ENCODE data around the gene STAG1.
"Not testable (repeated sequence)": the region's sequence is repeated elsewhere in the genome, so short reads cannot be mapped to it uniquely, and the experiment has no call there.

Gene STAG1

GRCh38 chr3:136708333-136708985 lies 43.7 kb downstream of the STAG1 start:
- H3K4me3 ChIP-seq (ENCODE audit: low read depth, low read length) = no peak overlapping the region

- no peak overlapping the region for H3K4me3 ChIP-seq (ENCODE audit: low read depth, low read length)
Measured at GRCh38 chr3:136703429-136703828, 48.7 kb downstream of the STAG1 start.

- H3K4me3 ChIP-seq (ENCODE audit: low read depth, low read length) = no peak overlapping the region
Measured at GRCh38 chr3:136699271-136699828, 52.8 kb downstream of the STAG1 start.

GRCh38 chr3:136698361-136698760 lies 53.8 kb downstream of the STAG1 start:
- no peak overlapping the region for H3K4me3 ChIP-seq (ENCODE audit: low read depth, low read length)

GRCh38 chr3:136696797-136697196 lies 55.4 kb downstream of the STAG1 start:
- H3K4me3 ChIP-seq (ENCODE audit: low read depth, low read length) = no peak overlapping the region

- H3K4me3 ChIP-seq (ENCODE audit: low read depth, low read length) = no peak overlapping the region
Measured at GRCh38 chr3:136694321-136694720, 57.9 kb downstream of the STAG1 start.

- no peak overlapping the region for H3K4me3 ChIP-seq (ENCODE audit: low read depth, low read length)
Measured at GRCh38 chr3:136690599-136690998, 61.6 kb downstream of the STAG1 start.

GRCh38 chr3:136685882-136686281 lies 66.3 kb downstream of the STAG1 start:
- H3K4me3 ChIP-seq (ENCODE audit: low read depth, low read length) = no peak overlapping the region

GRCh38 chr3:136682740-136683312 lies 69.4 kb downstream of the STAG1 start:
- no peak overlapping the region for H3K4me3 ChIP-seq (ENCODE audit: low read depth, low read length)

GRCh38 chr3:136678981-136679380 lies 73.2 kb downstream of the STAG1 start:
- H3K4me3 ChIP-seq (ENCODE audit: low read depth, low read length) = no peak overlapping the region

GRCh38 chr3:136676009-136676408 lies 76.2 kb downstream of the STAG1 start:
- H3K4me3 ChIP-seq (ENCODE audit: low read depth, low read length) = no peak overlapping the region

- H3K4me3 ChIP-seq (ENCODE audit: low read depth, low read length) = no peak overlapping the region
Measured at GRCh38 chr3:136675150-136675858, 76.9 kb downstream of the STAG1 start.

GRCh38 chr3:136672457-136672856 lies 79.7 kb downstream of the STAG1 start:
- no peak overlapping the region for H3K4me3 ChIP-seq (ENCODE audit: low read depth, low read length)

GRCh38 chr3:136671921-136672320 lies 80.3 kb downstream of the STAG1 start:
- H3K4me3 ChIP-seq (ENCODE audit: low read depth, low read length) = no peak overlapping the region

- no peak overlapping the region for H3K4me3 ChIP-seq (ENCODE audit: low read depth, low read length)
Measured at GRCh38 chr3:136670166-136670565, 82.0 kb downstream of the STAG1 start.

GRCh38 chr3:136667081-136667480 lies 85.1 kb downstream of the STAG1 start:
- H3K4me3 ChIP-seq (ENCODE audit: low read depth, low read length) = no peak overlapping the region

GRCh38 chr3:136666301-136666700 lies 85.9 kb downstream of the STAG1 start:
- not testable (repeated sequence) for H3K4me3 ChIP-seq (ENCODE audit: low read depth, low read length)

- no peak overlapping the region for H3K4me3 ChIP-seq (ENCODE audit: low read depth, low read length)
Measured at GRCh38 chr3:136664771-136665170, 87.4 kb downstream of the STAG1 start.

- H3K4me3 ChIP-seq (ENCODE audit: low read depth, low read length) = no peak overlapping the region
Measured at GRCh38 chr3:136661282-136661681, 90.9 kb downstream of the STAG1 start.

GRCh38 chr3:136658946-136659682 lies 93.1 kb downstream of the STAG1 start:
- no peak overlapping the region for H3K4me3 ChIP-seq (ENCODE audit: low read depth, low read length)

- no peak overlapping the region for H3K4me3 ChIP-seq (ENCODE audit: low read depth, low read length)
Measured at GRCh38 chr3:136657526-136657925, 94.7 kb downstream of the STAG1 start.
